Liver (tissue), 9 donors: ENCODE results near the gene KDM4C. TPM values are rescaled to one million over a fixed set of nuclear protein-coding genes. Genes with fewer than 3 reads are reported as not detected.

Experiments
- DNase-seq: peaks from one replicate; pipeline ENCODE4 v3.0.0-alpha.2; 2017; ENCODE audit warnings: low spot score
- H3K27ac ChIP-seq, 2 donors: one replicate each; pipeline ENCODE4 v1.7.0; 2013; ENCODE audit warnings: inconsistent platforms in 2 of 2, low read length in 2 of 2, control low read depth in 1 of 2, low read depth in 1 of 2, mild to moderate bottlenecking in 1 of 2
- H3K27me3 ChIP-seq, 4 donors: one replicate each; pipeline versions ENCODE4 v1.6.1 to v1.7.0; 2013; ENCODE audit warnings: low read length in 3 of 4, inconsistent platforms in 1 of 4, mild to moderate bottlenecking in 1 of 4, moderate library complexity in 1 of 4; ENCODE audit not compliant: control insufficient read depth in 4 of 4, insufficient read depth in 4 of 4
- H3K36me3 ChIP-seq, 4 donors: one replicate each; pipeline versions ENCODE4 v1.6.1 to v1.7.0; 2013; ENCODE audit warnings: low read length in 3 of 4, mild to moderate bottlenecking in 3 of 4, low read depth in 1 of 4, moderate library complexity in 1 of 4; ENCODE audit not compliant: control insufficient read depth in 4 of 4, insufficient read depth in 3 of 4
- H3K4me1 ChIP-seq, 4 donors: one replicate each; pipeline versions ENCODE4 v1.6.1 to v1.7.0; 2013; ENCODE audit warnings: low read length in 3 of 4, mild to moderate bottlenecking in 3 of 4, moderate library complexity in 1 of 4; ENCODE audit not compliant: control insufficient read depth in 4 of 4, insufficient read depth in 4 of 4
- H3K4me3 ChIP-seq, 3 donors: one replicate each; pipeline versions ENCODE4 v1.6.1 to v1.7.0; 2013; ENCODE audit warnings: low read length in 3 of 3, control low read depth in 1 of 3, low read depth in 1 of 3, mild to moderate bottlenecking in 1 of 3
- H3K9ac ChIP-seq, 2 donors: one replicate each; pipeline ENCODE4 v1.7.0; 2013; ENCODE audit warnings: low read length in 2 of 2, mild to moderate bottlenecking in 2 of 2, moderate library complexity in 2 of 2, control low read depth in 1 of 2, low read depth in 1 of 2
- H3K9me3 ChIP-seq, 4 donors: one replicate each; pipeline versions ENCODE4 v1.6.1 to v1.7.0; 2013; ENCODE audit warnings: low read length in 3 of 4; ENCODE audit not compliant: control insufficient read depth in 4 of 4
- EGR1 ChIP-seq, 2 donors: IDR thresholded peaks; 2 replicates each; pipeline ENCODE4 v1.6.1; 2016 to 2018; ENCODE audit warnings: antibody characterized with exemption in 2 of 2, low read depth in 2 of 2
- FOXA1 ChIP-seq: IDR thresholded peaks from 2 replicates; pipeline ENCODE4 v1.6.1; 2016; ENCODE audit warnings: antibody characterized with exemption
- FOXA2 ChIP-seq: IDR thresholded peaks from 2 replicates; pipeline ENCODE4 v1.6.1; 2016; ENCODE audit warnings: antibody characterized with exemption
- GABPA ChIP-seq, 2 donors: IDR thresholded peaks in 1 of 2; conservative IDR thresholded peaks in 1 of 2; 2 replicates each; pipeline ENCODE4 v1.6.1; 2016; ENCODE audit warnings: antibody characterized with exemption in 2 of 2, mild to moderate bottlenecking in 1 of 2, moderate library complexity in 1 of 2
- HNF4A ChIP-seq, 2 donors: conservative IDR thresholded peaks; 2 replicates each; pipeline ENCODE4 v1.6.1; 2016; ENCODE audit warnings: antibody characterized with exemption in 2 of 2, mild to moderate bottlenecking in 2 of 2
- HNF4G ChIP-seq: IDR thresholded peaks from 2 replicates; pipeline ENCODE4 v1.6.1; 2016; ENCODE audit warnings: antibody characterized with exemption
- JUND ChIP-seq, 2 donors: IDR thresholded peaks; 2 replicates each; pipeline ENCODE4 v1.6.1; 2016; ENCODE audit warnings: antibody characterized with exemption in 2 of 2
- NR2F2 ChIP-seq: IDR thresholded peaks from 2 replicates; pipeline ENCODE4 v1.6.1; 2016; ENCODE audit warnings: antibody characterized with exemption
- RAD21 ChIP-seq, 2 donors: IDR thresholded peaks; 2 replicates each; pipeline ENCODE4 v1.6.1; 2016; ENCODE audit warnings: antibody characterized with exemption in 2 of 2, mild to moderate bottlenecking in 2 of 2
- REST ChIP-seq: IDR thresholded peaks from 2 replicates; pipeline ENCODE4 v1.6.1; 2016; ENCODE audit warnings: antibody characterized with exemption, mild to moderate bottlenecking
- RXRA ChIP-seq, 2 donors: IDR thresholded peaks; 2 replicates each; pipeline ENCODE4 v1.6.1; 2017 to 2018; ENCODE audit warnings: antibody characterized with exemption in 2 of 2, mild to moderate bottlenecking in 1 of 2
- SP1 ChIP-seq: IDR thresholded peaks from 2 replicates; pipeline ENCODE4 v1.6.1; 2018; ENCODE audit warnings: antibody characterized with exemption, mild to moderate bottlenecking
- TAF1 ChIP-seq: conservative IDR thresholded peaks from 2 replicates; pipeline ENCODE4 v1.6.1; 2016; ENCODE audit warnings: antibody characterized with exemption, mild to moderate bottlenecking
- YY1 ChIP-seq: IDR thresholded peaks from 2 replicates; pipeline ENCODE4 v1.6.1; 2016; ENCODE audit warnings: antibody characterized with exemption, mild to moderate bottlenecking
- ZBTB33 ChIP-seq: IDR thresholded peaks from 2 replicates; pipeline ENCODE4 v1.6.1; 2016; ENCODE audit warnings: antibody characterized with exemption
- WGBS: extraction: QIAGEN DNeasy Blood & Tissue Kit; methylation state at CpG from one replicate; pipeline ENCODE4 v1.1.7; 2013; 5-methylcytosine and 5-hydroxymethylcytosine counted together
- polyA plus RNA-seq, 2 donors: library from polyadenylated mRNA; stranded (reverse) in 1 of 2; unstranded in 1 of 2; fragments of 200-250 nt in 1 of 2; fragments of >200 nt in 1 of 2; fragmentation: Nextera tagmentation in 1 of 2; extraction: Ambion mirVana in 1 of 2; gene quantifications; one replicate each; pipeline versions ENCODE4 v1.2.1 to v1.2.3, GENCODE V29; 2013 to 2015
- total RNA-seq, 2 donors: library from RNA; depleted of rRNA; stranded (reverse); fragments of >200 nt; gene quantifications; one replicate each; pipeline ENCODE4 v1.2.3, GENCODE V29; 2014
- TF ChIP-seq, protein P1 (sequence below): IDR thresholded peaks from 2 replicates; pipeline ENCODE4 v1.6.1; 2016; ENCODE audit warnings: antibody characterized with exemption
- TF ChIP-seq, protein P2 (sequence below): fragments of 150-350 bp; IDR thresholded peaks from 2 replicates; pipeline ENCODE4 v1.5.1; 2017; ENCODE audit warnings: improper control_type of control experiment, low read depth, low read length; ENCODE audit not compliant: missing input control
- donor health status: healthy.
- donor health status: healthy.
- donor health status: healthy.
- donor health status: healthy.
- donor health status: healthy.

Gene KDM4C
- total and polyA plus RNA-seq, 4 donors: 4.3 to 40.2 (median 24.0) TPM

GRCh38 chr9:6931913-6932312 is 174.1 kb downstream of the KDM4C start:
- DNase-seq: no peak

More at GRCh38 chr9:6931913-6932312, 174.1 kb downstream of the KDM4C start:
- H3K36me3 ChIP-seq: no peaks in the 10 kb centered on the region
- H3K4me3 ChIP-seq: no peak overlapping the region
- H3K27ac ChIP-seq: no peak overlapping the region
- H3K27me3 ChIP-seq: no peaks in the 10 kb centered on the region
- H3K4me1 ChIP-seq: peaks cover 1 to 13% (median 10%) of the 10 kb centered on the region in 4 donors
- no peak overlapping the region for H3K9ac ChIP-seq
- WGBS: 68% methylated on average over 4 of the region's 4 CpGs
- no peaks in the 10 kb centered on the region for H3K9me3 ChIP-seq
- TF ChIP-seq FOXA2 (no peak), FOXA1 (no peak), EGR1 (IDR thresholded peaks at IDR 0.05; ENCODE audit: low read depth in 2 of 2) (no peak), REST (no peak), TAF1 (no peak), RAD21 (IDR thresholded peaks at IDR 0.05) (no peak), RXRA (IDR thresholded peaks at IDR 0.05) (no peak), YY1 (no peak), HNF4G (no peak), JUND (IDR thresholded peaks at IDR 0.05) (no peak), ZBTB33 (no peak), SP1 (no peak), NR2F2 (no peak), HNF4A (conservative IDR thresholded peaks at IDR 0.05) (no peak), GABPA (IDR thresholded peaks at IDR 0.05 in 1 of 2, conservative IDR thresholded peaks at IDR 0.05 in 1 of 2) (no peak)
- TF ChIP-seq, protein P1, sequence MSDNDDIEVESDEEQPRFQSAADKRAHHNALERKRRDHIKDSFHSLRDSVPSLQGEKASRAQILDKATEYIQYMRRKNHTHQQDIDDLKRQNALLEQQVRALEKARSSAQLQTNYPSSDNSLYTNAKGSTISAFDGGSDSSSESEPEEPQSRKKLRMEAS: no peak
- TF ChIP-seq, protein P2, sequence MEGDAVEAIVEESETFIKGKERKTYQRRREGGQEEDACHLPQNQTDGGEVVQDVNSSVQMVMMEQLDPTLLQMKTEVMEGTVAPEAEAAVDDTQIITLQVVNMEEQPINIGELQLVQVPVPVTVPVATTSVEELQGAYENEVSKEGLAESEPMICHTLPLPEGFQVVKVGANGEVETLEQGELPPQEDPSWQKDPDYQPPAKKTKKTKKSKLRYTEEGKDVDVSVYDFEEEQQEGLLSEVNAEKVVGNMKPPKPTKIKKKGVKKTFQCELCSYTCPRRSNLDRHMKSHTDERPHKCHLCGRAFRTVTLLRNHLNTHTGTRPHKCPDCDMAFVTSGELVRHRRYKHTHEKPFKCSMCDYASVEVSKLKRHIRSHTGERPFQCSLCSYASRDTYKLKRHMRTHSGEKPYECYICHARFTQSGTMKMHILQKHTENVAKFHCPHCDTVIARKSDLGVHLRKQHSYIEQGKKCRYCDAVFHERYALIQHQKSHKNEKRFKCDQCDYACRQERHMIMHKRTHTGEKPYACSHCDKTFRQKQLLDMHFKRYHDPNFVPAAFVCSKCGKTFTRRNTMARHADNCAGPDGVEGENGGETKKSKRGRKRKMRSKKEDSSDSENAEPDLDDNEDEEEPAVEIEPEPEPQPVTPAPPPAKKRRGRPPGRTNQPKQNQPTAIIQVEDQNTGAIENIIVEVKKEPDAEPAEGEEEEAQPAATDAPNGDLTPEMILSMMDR: no peak
